HCT116 (cell line): Measurements from ENCODE around the gene TK2. TPM values are rescaled to one million over a fixed set of nuclear protein-coding genes. Genes with fewer than 3 reads are reported as not detected.

Experiments
- ATAC-seq: fragments of 200-7000 bp; cut with Tn5 transposase; 2 replicates; pipeline ENCODE4 v1.9.1; 2020; ENCODE audit warnings: mild to moderate bottlenecking, moderate library complexity
- BruUV-seq: library from RNA; stranded (reverse); fragments of 400-500 nt; replicated peaks from 2 replicates; lab custom pipeline; 2021; lab: Mats Ljungman, UMichigan
- CTCF ChIA-PET: fragments of 300-600 bp; sonication (Branson Sonifier 250); formaldehyde crosslinking; loops from one replicate; lab custom pipeline; 2021; ENCODE audit warnings: antibody characterized with exemption; lab: Charles Lee
- POLR2A ChIA-PET: fragments of 300-600, 350-600 bp; sonication (Branson Sonifier 250); formaldehyde crosslinking; loops from one replicate; lab custom pipeline; 2021; ENCODE audit warnings: antibody characterized with exemption; lab: Charles Lee
- RAD21 ChIA-PET, 2 experiments: fragments of 300-600 bp; sonication (Branson Sonifier 250); formaldehyde crosslinking; loops; one replicate each; lab custom pipeline; 2023; ENCODE audit warnings: low total read pairs in 2 of 2; ENCODE audit not compliant: uncharacterized antibody in 2 of 2, unreplicated experiment in 2 of 2, low non-redundant PET in 1 of 2; lab: Charles Lee
- DNase-seq: peaks from one replicate; pipeline ENCODE4 v3.0.0-alpha.2; 2010; ENCODE audit warnings: low read depth, low spot score
- H2AFZ ChIP-seq: fragments of 200-600 bp; shearing (Covaris generic), sonication (generic); 2 replicates; pipeline ENCODE4 v1.6.1; 2017; ENCODE audit warnings: low read depth, mixed run types, mixed read lengths, antibody characterized with exemption, low read length; ENCODE audit not compliant: poor library complexity, severe bottlenecking
- H3K27ac ChIP-seq: 2 replicates; pipeline ENCODE4 v1.5.1; 2012; ENCODE audit warnings: low read depth, low read length
- H3K27me3 ChIP-seq: fragments of 200-600 bp; sonication (generic); 2 replicates; pipeline ENCODE4 v1.6.1; 2016; ENCODE audit warnings: mixed run types, low read length, mixed read lengths; ENCODE audit not compliant: insufficient read depth
- H3K36me3 ChIP-seq, 2 experiments: fragments of 200-500 bp in 1 of 2; fragments of 200-600 bp in 1 of 2; sonication (Bioruptor generic) in 1 of 2; sonication (generic) in 1 of 2; 2 replicates each; pipeline versions ENCODE4 v1.5.1 to v1.6.1; 2014 to 2016; ENCODE audit warnings: low read length in 2 of 2, inconsistent platforms in 1 of 2, mixed read lengths in 1 of 2, mixed run types in 1 of 2; ENCODE audit not compliant: insufficient read depth in 2 of 2, control insufficient read depth in 1 of 2
- H3K4me1 ChIP-seq, 2 experiments: fragments of 200-600 bp in 1 of 2; sonication (generic) in 1 of 2; 2 replicates each; pipeline versions ENCODE4 v1.5.1 to v1.6.1; 2012 to 2017; ENCODE audit warnings: low read length in 2 of 2, inconsistent platforms in 1 of 2, mild to moderate bottlenecking in 1 of 2, mixed read lengths in 1 of 2, mixed run types in 1 of 2, moderate library complexity in 1 of 2; ENCODE audit not compliant: insufficient read depth in 2 of 2, control insufficient read depth in 1 of 2
- H3K4me2 ChIP-seq: fragments of 200-600 bp; sonication (generic); 2 replicates; pipeline ENCODE4 v1.6.1; 2017; ENCODE audit warnings: mixed run types, low read length, mixed read lengths
- H3K4me3 ChIP-seq, 2 experiments: fragments of 200-600 bp in 1 of 2; sonication (generic) in 1 of 2; replicated peaks in 1 of 2; 2 replicates each; pipeline ENCODE4 v1.5.1; 2011 to 2016; ENCODE audit warnings: low read length in 2 of 2, control low read depth in 1 of 2, low read depth in 1 of 2, mild to moderate bottlenecking in 1 of 2, mixed read lengths in 1 of 2, mixed run types in 1 of 2
- H3K79me2 ChIP-seq: fragments of 200-600 bp; sonication (generic); 2 replicates; pipeline ENCODE4 v1.6.1; 2017; ENCODE audit warnings: mild to moderate bottlenecking, mixed run types, low read length, moderate library complexity, mixed read lengths; ENCODE audit not compliant: insufficient read depth
- H3K9ac ChIP-seq: fragments of 200-600 bp; sonication (generic); 2 replicates; pipeline ENCODE4 v1.6.1; 2016; ENCODE audit warnings: low read length, mixed read lengths
- H3K9me2 ChIP-seq: fragments of 200-600 bp; sonication (generic), shearing (Covaris generic); 2 replicates; pipeline ENCODE4 v1.6.1; 2017; ENCODE audit warnings: mixed run types, mild to moderate bottlenecking, moderate library complexity; ENCODE audit not compliant: insufficient read depth
- H3K9me3 ChIP-seq, 2 experiments: fragments of 200-500 bp in 1 of 2; fragments of 200-600 bp in 1 of 2; sonication (Bioruptor generic) in 1 of 2; sonication (generic) in 1 of 2; 2 replicates each; pipeline ENCODE4 v1.6.1; 2014 to 2017; ENCODE audit warnings: low read length in 2 of 2, mixed read lengths in 2 of 2, inconsistent platforms in 1 of 2, low read depth in 1 of 2, mild to moderate bottlenecking in 1 of 2, mixed run types in 1 of 2, moderate library complexity in 1 of 2; ENCODE audit not compliant: control insufficient read depth in 1 of 2, insufficient read depth in 1 of 2
- H4K20me1 ChIP-seq: fragments of 200-600 bp; sonication (generic), shearing (Covaris generic); 2 replicates; pipeline ENCODE4 v1.6.1; 2017; ENCODE audit warnings: mixed run types, mild to moderate bottlenecking, moderate library complexity; ENCODE audit not compliant: insufficient read depth
- CBX3 ChIP-seq: IDR thresholded peaks from 2 replicates; pipeline ENCODE4 v1.6.1; 2012; ENCODE audit warnings: low read depth
- EGR1 ChIP-seq: IDR thresholded peaks from 2 replicates; pipeline ENCODE4 v1.6.1; 2012; ENCODE audit warnings: low read depth
- EZH2 ChIP-seq: fragments of 200-600 bp; sonication (generic); IDR thresholded peaks from 2 replicates; pipeline ENCODE4 v1.6.1; 2017; ENCODE audit warnings: antibody characterized with exemption, mixed run types
- FOSL1 ChIP-seq: IDR thresholded peaks from 2 replicates; pipeline ENCODE4 v1.6.1; 2012; ENCODE audit warnings: low read depth
- POLR2A ChIP-seq: IDR thresholded peaks from 2 replicates; pipeline ENCODE4 v1.7.0; 2011; ENCODE audit warnings: borderline replicate concordance; ENCODE audit not compliant: insufficient read depth, insufficient read length; ENCODE audit errors: extremely low read depth
- SIN3A ChIP-seq: IDR thresholded peaks from 2 replicates; pipeline ENCODE4 v1.6.1; 2012; ENCODE audit warnings: low read depth
- SP1 ChIP-seq: IDR thresholded peaks from 2 replicates; pipeline ENCODE4 v1.6.1; 2012; ENCODE audit warnings: low read depth
- YY1 ChIP-seq: IDR thresholded peaks from 2 replicates; pipeline ENCODE4 v1.6.1; 2011; ENCODE audit warnings: low read length, low read depth, moderate library complexity, mild to moderate bottlenecking; ENCODE audit not compliant: insufficient replicate concordance; ENCODE audit errors: extremely low read depth
- ZBTB33 ChIP-seq: IDR thresholded peaks from 2 replicates; pipeline ENCODE4 v1.6.1; 2011; ENCODE audit warnings: mild to moderate bottlenecking, low read length, moderate library complexity; ENCODE audit not compliant: insufficient replicate concordance; ENCODE audit errors: extremely low read depth
- ZFX ChIP-seq: fragments of 450-650 bp; IDR thresholded peaks from 2 replicates; pipeline ENCODE4 v1.6.1; 2017
- ZNF274 ChIP-seq: fragments of 200-500 bp; sonication (Bioruptor generic); IDR thresholded peaks from 2 replicates; pipeline ENCODE4 v1.6.1; 2014; ENCODE audit warnings: mild to moderate bottlenecking, low read depth, low read length, inconsistent platforms
- intact Hi-C: fragments of 100-400 bp; cut with micrococcal nuclease; formaldehyde crosslinking; loops from 2 replicates; pipeline ENCODE4 v1.10.0; 2022
- total RNA-seq: library from RNA; stranded (reverse); gene quantifications from one replicate; pipeline ENCODE4 v1.2.1, GENCODE V29; 2021; ENCODE audit not compliant: unreplicated experiment
- TF ChIP-seq, protein P1 (sequence below): IDR thresholded peaks from 2 replicates; pipeline ENCODE4 v1.6.1; 2012
- TF ChIP-seq, protein P2 (sequence below): IDR thresholded peaks from 2 replicates; pipeline ENCODE4 v1.6.1; 2012

The TK2 gene
- total RNA-seq, 1 experiment from 2014 or later = 15.4 TPM

DNA sequence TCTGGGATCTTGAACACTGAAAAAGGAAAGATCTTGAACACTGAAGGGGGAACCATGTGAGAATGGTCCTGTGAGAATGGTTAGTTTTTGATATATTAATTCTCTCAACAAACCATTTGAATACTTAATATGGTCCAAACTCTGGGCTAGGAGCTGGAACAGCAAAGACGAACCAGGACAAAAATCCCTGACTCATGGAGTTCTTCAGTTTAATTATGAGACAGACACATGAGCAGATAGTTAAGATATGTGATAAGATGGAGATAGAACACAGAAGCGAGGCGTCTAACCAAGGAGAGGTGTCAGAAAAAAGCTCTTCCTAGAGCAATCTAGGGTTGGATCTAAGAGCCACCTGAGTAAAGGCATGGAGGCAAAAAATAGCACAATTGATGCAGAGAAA is 4.1 kb upstream of the TK2 start:
- ChIA-PET RAD21 (no interaction called here), CTCF (no interaction called here)
- no peak overlapping the region for H3K4me2 ChIP-seq

DNA sequence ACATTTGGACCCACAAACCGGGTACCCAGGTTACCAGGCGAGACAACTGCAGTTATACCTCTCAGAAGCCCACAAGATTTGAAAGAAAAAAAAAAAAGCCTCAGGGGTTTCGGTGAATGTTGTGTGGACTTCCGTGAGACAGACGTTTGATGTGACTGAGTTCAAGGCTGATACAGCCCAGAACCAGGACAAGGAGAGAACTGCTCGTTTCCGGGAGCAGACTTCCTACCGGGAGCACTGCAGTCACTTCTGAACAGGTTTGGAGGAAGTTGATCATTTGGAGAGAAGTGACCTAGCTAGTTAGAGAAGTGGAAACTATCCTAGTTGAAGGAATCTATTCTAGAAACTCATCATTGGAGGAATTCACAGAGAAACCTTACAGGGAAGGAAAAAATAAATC is 3.3 kb upstream of the TK2 start:
- ATAC-seq = no peak

More for the DNA sequence above, 4.1 kb upstream of the TK2 start:
- Histone ChIP-seq H2AFZ (no peak overlapping the region), H3K9ac (no peak overlapping the region), H3K79me2 (peaks cover 26% of the 10 kb centered on the region; the same call in 1 of the 2 replicates), H3K27me3 (no peaks in the 10 kb centered on the region), H3K9me3 (no peaks in the 10 kb centered on the region), H4K20me1 (no peaks in the 10 kb centered on the region), H3K9me2 (no peaks in the 10 kb centered on the region), H3K27ac (no peak overlapping the region), H3K4me3 (no peak overlapping the region), H3K4me1 (peaks cover 23 to 39% of the 10 kb centered on the region in 2 experiments), H3K36me3 (peaks cover 2 to 8% of the 10 kb centered on the region in 2 experiments; a peak in 1 of 4 replicates)
- intact Hi-C loops = no loop called here
- no TSS peak for BruUV-seq
- no peak for TF ChIP-seq SIN3A
- no peak for TF ChIP-seq ZFX
- no peak for TF ChIP-seq POLR2A
- TF ChIP-seq EZH2 = no peak
- TF ChIP-seq FOSL1 = no peak
- TF ChIP-seq YY1 = no peak
- POLR2A ChIA-PET = no interaction called here
- ATAC-seq (no peak), DNase-seq (no peak)

More for the DNA sequence above, 3.3 kb upstream of the TK2 start:
- H4K20me1 ChIP-seq = no peaks in the 10 kb centered on the region
- ChIA-PET CTCF (no interaction called here), RAD21 (no interaction called here), POLR2A (interaction anchor here (1.9 kb wide), 1 partner anchor 17 kb away, joined by 8 read pairs; no protein-coding TSS in a partner anchor)
- peaks cover 0 to 8% of the 10 kb centered on the region in 2 experiments; a peak in 1 of 4 replicates for H3K36me3 ChIP-seq
- peak overlapping the region; percentile 51 to 69 for H3K4me3 ChIP-seq
- no peak for TF ChIP-seq POLR2A
- no peak for TF ChIP-seq ZNF274
- no peak for TF ChIP-seq SIN3A
- no peak for TF ChIP-seq EZH2
- TF ChIP-seq ZBTB33 = no peak
- TF ChIP-seq CBX3 = no peak
- no peak for TF ChIP-seq YY1
- no peak for TF ChIP-seq ZFX
- TF ChIP-seq, protein P1, sequence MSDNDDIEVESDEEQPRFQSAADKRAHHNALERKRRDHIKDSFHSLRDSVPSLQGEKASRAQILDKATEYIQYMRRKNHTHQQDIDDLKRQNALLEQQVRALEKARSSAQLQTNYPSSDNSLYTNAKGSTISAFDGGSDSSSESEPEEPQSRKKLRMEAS = no peak
- no peak for TF ChIP-seq EGR1
- TF ChIP-seq SP1 = no peak
- TF ChIP-seq, protein P2, sequence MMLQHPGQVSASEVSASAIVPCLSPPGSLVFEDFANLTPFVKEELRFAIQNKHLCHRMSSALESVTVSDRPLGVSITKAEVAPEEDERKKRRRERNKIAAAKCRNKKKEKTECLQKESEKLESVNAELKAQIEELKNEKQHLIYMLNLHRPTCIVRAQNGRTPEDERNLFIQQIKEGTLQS = no peak
- no peak overlapping the region for H2AFZ ChIP-seq
- no peaks in the 10 kb centered on the region for H3K9me3 ChIP-seq
- no peak overlapping the region for H3K27ac ChIP-seq
- no peaks in the 10 kb centered on the region for H3K9me2 ChIP-seq
- H3K4me1 ChIP-seq = peaks cover 25 to 46% of the 10 kb centered on the region in 2 experiments
- peak overlapping the region; percentile 71; the same call in 1 of the 2 replicates for H3K9ac ChIP-seq
- no peak for DNase-seq
- intact Hi-C loops = no loop called here
- peaks cover 26% of the 10 kb centered on the region; the same call in 1 of the 2 replicates for H3K79me2 ChIP-seq
- H3K4me2 ChIP-seq = peak overlapping the region; percentile 85
- no TSS peak for BruUV-seq
- H3K27me3 ChIP-seq = no peaks in the 10 kb centered on the region
